GM12874 (cell line): ENCODE results near the gene FLAD1.

ENCODE experiments used
- CTCF ChIP-seq: IDR thresholded peaks from 2 replicates; pipeline ENCODE4 v1.5.1; 2011; ENCODE audit warnings: low read depth, mild to moderate bottlenecking, control low read depth, low read length, moderate library complexity; ENCODE audit not compliant: insufficient read depth

The FLAD1 gene

GRCh38 chr1:154945160-154945961 is 37.8 kb upstream of the FLAD1 start:
- TF ChIP-seq CTCF = no peak

DNA sequence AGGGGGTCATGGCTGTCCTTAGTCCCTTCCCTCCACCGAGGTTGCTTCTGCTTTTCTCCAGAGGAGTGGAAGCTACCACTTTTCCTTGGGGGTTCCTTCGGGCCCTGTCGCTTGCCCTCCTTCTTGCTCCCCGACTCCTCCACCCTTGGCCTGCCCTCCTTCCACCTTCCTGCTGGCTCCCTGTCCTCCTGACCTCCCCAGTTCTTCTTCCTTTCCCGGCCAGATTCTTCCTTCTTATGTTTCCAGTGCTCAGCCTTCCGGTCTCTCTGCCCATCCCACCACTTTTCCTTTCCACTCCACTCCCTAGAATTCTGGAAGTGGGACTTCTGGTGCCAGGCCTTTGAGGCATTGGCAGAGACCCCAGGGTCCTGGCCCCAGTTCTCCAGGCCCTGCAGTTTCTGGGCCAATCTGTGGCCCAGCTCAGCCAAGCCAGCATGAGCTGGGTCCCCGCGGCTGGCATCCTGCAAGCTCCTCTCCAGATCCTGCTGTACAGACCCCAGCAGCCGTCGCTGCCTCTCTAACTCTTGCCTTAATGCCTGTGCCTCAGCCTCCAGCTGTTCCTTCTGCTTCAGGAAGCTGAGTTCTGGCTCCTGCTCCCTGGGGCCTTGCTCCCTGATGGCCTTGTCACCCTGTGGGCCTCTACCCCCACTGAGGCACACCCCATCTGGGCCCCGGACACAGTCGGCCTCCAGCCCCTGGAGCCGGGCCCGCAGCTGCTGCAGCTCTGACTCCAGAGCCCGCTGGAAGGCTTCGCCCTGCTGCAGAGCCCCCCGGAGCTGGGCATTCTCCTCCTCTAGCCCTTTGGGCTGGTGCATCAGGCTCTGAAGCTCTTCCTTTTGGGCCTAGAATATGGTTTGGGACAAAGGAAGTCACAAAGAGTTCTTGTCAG is 36.9 kb upstream of the FLAD1 start:
- no peak for TF ChIP-seq CTCF

- no peak for TF ChIP-seq CTCF
Observed at GRCh38 chr1:154948079-154948478, 35.1 kb upstream of the FLAD1 start.

DNA sequence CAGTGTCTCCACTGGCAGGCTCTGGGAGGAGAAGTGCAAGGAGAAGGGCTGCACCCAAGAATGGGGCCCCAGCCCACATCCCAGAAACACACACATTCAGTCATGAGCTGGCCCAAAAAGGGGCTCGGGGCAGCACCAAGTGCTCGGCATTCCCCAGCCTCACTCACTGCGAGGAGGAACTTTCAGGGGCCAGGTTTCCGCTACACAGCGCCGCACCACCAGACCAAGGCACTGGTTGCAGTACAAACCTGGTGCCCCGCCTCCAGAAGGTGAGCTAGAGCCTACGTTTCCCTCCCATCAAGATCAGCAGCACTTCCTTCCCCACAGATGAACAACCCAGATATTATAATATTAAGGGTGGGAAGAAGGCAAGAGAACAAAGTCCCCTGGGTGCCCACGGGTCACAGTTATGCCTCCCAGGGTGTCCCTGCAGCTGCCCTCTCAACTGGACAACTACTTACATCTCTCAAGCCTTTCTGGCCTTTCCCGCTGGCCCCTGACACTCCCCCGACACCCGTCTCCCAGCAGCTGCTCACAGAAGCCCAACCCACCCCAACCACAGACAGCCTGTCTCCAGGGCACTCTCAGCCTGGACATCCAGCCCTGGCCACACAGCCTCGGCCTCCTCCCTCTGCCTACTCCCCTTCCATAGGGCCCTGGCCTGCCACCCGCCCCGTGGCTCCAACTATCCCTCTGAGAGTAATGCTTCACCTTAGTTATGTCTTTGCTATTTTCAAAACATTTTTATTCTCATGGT is 31.1 kb upstream of the FLAD1 start:
- no peak for TF ChIP-seq CTCF

GRCh38 chr1:154952664-154953063 is 30.5 kb upstream of the FLAD1 start:
- no peak for TF ChIP-seq CTCF

DNA sequence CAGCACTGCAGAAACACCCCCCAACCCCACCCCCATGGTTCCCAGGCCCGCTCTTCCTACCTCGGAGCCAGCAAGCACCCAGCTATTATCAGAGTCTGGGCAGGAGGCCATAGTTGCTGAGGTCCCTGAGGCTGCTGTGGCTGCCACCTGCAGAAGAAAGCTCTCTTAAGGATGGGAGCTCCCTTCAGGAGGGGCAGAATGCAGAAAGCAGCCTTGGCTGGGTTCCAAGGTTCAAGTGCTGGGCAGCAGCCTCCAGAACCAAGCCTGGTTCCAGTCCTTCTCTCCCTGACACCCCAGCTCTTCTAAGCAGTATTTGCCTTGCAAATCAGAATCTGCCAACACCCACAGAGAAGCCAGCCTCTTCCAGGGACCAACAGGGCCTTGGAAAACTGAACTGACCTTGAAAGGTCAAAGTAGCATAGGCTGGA is 29.5 kb upstream of the FLAD1 start:
- no peak for TF ChIP-seq CTCF

GRCh38 chr1:154954541-154954940 is 28.6 kb upstream of the FLAD1 start:
- TF ChIP-seq CTCF = no peak
